Cerebellar nuclear complex (tissue), 1 donor: ENCODE results near the gene ANKRD34A.
"Not testable (repeated sequence)": the region's sequence is repeated elsewhere in the genome, so short reads cannot be mapped to it uniquely, and the experiment has no call there.

Experiments used
- DNase-seq, 2 experiments: peaks; one replicate each; lab custom pipeline; 2025; lab: John Stamatoyannopoulos, UW

The ANKRD34A gene

DNA sequence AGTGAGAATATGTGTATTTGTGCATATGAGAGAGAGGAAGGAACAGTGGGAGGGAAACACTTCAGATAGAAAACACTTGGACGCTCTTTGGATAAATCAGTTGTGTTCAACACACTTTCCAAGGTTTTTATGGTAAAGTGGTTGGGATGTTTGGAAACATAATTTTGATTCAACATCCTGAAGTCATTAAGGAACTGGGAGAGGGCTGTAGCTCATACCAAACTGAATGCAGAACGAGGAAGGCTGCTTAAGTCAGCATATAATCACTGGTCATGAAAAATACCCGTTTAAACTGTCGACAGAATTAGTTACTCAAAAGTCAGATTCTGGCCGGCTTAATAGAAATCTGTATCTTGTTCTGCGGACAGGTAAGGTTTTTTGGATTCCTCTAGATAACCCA is 21.5 kb downstream of the ANKRD34A start:
- DNase-seq, result no peak

GRCh38 chr1:145942405-145942804 is 22.0 kb downstream of the ANKRD34A start:
- no peak for DNase-seq

GRCh38 chr1:145937436-145937835 is 26.9 kb downstream of the ANKRD34A start:
- DNase-seq, result no peak

GRCh38 chr1:145936247-145936646 is 28.1 kb downstream of the ANKRD34A start:
- DNase-seq, result no peak

DNA sequence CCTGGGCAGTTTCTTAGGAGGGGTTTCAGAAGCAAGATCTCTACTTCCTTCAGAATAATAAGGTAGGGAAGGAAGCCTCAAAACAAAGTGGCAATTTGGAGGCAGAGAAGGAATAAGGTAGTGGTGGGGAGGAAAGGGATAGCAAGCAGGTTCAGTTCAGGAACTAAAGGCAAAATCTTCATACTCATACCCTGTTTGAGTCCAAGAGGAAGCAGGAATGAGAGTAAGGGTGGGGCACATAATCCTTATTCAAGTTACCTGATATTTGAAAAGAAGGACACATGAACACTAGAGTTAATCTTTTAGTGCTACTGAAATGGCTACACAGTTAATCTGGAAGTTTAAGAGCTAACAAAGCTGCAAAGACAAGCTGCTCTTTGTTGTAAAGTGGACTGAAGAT is 28.7 kb downstream of the ANKRD34A start:
- no peak for DNase-seq

- not testable (repeated sequence) for DNase-seq
These were observed 31.8 kb downstream of the ANKRD34A start for GRCh38 chr1:145932522-145933009.

DNA sequence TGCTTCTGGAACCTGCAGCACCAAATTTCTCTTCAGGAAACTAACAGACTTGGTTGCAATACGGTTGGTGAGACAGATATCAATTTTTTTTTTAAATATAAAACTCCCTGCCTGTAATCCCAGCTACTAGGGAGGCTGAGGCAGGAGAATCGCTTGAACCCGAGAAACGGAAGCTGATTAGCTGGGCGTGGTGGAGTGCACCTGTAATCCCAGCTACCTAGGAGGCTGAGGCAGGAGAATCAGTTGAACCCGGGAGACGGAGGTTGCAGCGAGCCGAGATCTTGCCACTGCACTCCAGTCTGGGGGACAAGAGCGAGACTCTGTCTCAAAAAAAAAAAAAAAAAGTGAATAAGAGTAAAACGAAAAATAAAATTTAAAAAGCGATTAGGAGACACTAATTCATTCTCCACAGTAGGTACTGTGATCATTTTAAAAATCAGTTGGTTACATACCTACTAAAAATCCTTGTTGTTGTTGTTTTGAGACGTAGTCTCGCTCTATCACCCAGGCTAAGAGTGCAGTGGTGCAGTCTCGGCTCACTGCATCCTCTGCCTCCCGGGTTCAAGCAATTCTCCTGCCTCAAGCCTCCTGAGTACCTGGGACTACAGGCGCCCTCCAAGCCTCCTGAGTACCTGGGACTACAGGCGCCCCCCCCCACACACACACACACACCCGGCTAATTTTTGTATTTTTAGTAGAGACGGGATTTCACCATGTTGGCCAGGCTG is 36.3 kb downstream of the ANKRD34A start:
- DNase-seq, result no peak

GRCh38 chr1:145927063-145927886 is 37.1 kb downstream of the ANKRD34A start, which contains the start of gene RBM8A:
Gene RBM8A, minus strand, starts transcription at chr1:145927484. Its CDS starts 58 bp downstream, at chr1:145927426.
- DNase-seq, result peak; percentile 67 to 90

- no peak for DNase-seq
These were observed 37.7 kb downstream of the ANKRD34A start for GRCh38 chr1:145926686-145927062.

GRCh38 chr1:145922266-145922665 is 42.1 kb downstream of the ANKRD34A start:
- DNase-seq, result no peak

- DNase-seq, result not testable (repeated sequence)
These were observed 44.1 kb downstream of the ANKRD34A start for GRCh38 chr1:145920297-145920696.

DNA sequence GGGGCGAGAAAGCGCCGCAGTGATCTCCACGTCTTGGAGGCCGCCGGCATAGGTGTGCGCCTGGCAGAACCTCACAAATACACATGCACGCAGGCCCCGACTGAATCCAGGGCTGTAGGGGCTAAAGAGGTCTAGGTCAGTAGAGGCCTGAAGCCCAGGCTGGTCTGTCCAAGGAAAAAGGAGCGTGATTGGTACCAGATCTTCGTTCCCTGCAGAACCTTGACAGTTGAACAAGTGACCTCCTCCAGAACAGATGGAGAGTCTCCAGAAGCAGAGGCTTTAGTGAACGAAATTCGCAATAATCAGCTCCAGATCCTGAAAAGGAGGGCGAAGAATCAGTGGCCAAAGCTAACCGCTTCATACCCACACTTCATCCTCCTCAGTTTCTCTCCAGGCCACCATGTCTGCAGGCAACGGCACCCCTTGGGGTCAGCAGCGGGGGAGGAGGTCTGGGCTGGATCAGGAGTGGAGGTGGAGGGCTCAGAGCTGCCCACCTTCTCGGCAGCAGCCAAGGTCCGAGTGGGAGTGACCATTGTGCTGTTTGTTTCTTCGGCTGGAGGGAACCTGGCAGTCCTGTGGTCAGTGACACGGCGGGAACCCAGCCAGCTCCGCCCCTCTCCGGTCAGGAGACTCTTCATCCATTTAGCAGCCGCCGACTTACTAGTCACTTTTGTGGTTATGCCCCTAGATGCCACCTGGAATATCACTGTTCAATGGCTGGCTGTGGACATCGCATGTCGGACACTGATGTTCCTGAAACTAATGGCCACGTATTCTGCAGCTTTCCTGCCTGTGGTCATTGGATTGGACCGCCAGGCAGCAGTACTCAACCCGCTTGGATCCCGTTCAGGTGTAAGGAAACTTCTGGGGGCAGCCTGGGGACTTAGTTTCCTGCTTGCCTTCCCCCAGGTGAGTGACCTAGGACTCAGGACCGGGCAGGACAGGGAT is 45.1 kb downstream of the ANKRD34A start:
- peak in 1 of 2 experiments; percentile 30 for DNase-seq

DNA sequence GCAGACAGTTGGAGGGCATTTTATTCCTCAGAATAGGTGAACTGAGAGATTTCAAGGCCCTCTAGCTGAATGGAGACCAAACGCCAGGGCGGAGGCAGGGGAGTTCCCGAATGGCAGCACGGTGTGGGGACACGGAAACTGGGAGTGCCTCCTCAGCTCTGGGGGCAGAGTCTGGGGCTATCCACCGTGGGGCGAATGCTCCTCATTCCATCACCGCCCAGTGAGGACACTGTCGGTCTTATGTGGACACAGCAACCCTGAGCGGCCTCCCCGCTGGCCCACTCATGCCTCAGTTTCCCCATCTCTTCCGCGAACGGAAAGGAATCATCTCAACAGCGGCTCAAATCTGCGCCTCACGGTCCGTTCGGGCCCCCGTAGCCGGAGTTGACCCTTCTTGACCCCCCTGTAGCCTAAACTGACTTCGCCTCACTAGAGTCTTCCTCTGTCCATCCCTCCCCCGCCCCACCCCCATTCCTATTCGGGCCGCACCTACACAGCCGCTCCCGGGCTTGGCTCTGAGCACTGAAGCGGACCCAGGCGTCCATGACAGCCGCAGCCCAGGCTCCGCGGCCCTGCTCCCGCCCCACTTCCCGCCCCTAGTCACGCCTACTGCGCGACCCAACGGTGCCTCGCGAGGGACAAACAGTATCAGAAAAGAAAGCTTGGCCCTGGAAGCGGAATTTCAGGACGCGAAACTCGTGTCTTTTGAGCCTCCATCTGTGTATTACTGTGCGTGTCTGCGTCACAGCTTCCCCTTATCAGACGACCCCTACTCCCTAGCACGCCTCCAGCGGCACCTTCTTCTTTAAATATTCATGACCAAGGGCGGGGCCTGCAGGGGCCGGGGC is 46.0 kb downstream of the ANKRD34A start, which contains the start of gene PEX11B:
Gene PEX11B (minus strand): TSS at position 574 of the 848 bp plus-strand sequence. CDS start 29 bp downstream, at position 545.
- DNase-seq, result peak in 1 of 2 experiments; percentile 73

DNA sequence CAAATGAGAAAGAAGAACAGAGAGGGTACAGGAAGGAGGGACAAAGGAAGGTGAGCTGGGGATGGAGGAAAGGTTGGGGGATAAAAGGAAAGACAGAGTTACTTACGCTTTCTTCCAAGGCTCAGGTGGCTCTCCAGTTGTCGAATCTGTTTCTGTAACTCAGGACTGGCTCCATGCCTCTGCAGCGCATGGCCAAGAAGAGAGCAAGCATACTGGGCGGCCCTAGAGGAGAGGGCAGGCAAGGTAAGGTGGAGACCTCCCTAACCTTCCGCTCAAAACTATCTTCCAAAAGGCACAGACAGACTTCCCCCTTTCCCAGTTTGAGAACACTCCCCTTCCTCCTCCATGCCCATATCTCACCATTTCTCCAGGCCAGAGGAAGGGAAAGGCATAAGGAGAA is 46.8 kb downstream of the ANKRD34A start:
- DNase-seq, result no peak

DNA sequence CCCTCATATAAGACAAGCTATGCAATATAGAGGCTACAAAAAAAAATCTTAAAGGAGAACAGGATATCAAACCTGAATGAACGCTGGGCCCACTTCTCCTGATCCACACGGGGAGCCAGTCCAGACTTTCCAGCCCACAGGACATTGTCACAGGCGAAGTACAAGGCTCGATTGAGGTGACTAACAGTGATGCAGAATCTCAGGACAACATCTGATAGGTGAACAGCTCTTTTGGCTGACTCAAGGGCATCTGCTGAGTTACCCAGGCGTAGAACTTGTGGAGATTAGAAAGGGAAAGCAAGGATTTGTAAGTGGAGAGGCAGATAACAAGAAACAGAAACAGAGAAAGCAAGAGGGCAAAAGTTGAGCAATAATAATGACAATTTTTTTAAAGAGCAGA is 47.6 kb downstream of the ANKRD34A start:
- DNase-seq, result no peak

- DNase-seq, result no peak
These were observed 52.2 kb downstream of the ANKRD34A start for GRCh38 chr1:145912128-145912641.
